Measurements from ENCODE around the gene HEYL.
"Not testable (repeated sequence)": the region's sequence is repeated elsewhere in the genome, so short reads cannot be mapped to it uniquely, and the experiment has no call there.

HEYL gene

GRCh38 chr1:39635871-39636210, 3.6 kb downstream of the HEYL start:
- no peak for DNase-seq

GRCh38 chr1:39635205-39635870, 4.1 kb downstream of the HEYL start:
- no peak for DNase-seq

- DNase-seq = no peak
Measured at GRCh38 chr1:39633422-39633821, 6.0 kb downstream of the HEYL start.

- no peak for DNase-seq
Measured at GRCh38 chr1:39632682-39633417, 6.6 kb downstream of the HEYL start.

GRCh38 chr1:39632323-39632681, 7.1 kb downstream of the HEYL start:
- DNase-seq = no peak

- DNase-seq = peak in 1 of 5 experiments; percentile 30
Measured at GRCh38 chr1:39631361-39632322, 7.8 kb downstream of the HEYL start.

GRCh38 chr1:39628807-39629350, 10.6 kb downstream of the HEYL start:
- peak in 1 of 5 experiments; percentile 38 for DNase-seq

- no peak for DNase-seq
Measured at GRCh38 chr1:39626646-39627045, 12.8 kb downstream of the HEYL start.

GRCh38 chr1:39625462-39626273, 13.8 kb downstream of the HEYL start:
- DNase-seq = no peak

GRCh38 chr1:39625009-39625408, 14.4 kb downstream of the HEYL start:
- no peak for DNase-seq

- no peak for DNase-seq
Measured at GRCh38 chr1:39623053-39623452, 16.4 kb downstream of the HEYL start.

- no peak for DNase-seq
Measured at GRCh38 chr1:39622427-39622826, 17.0 kb downstream of the HEYL start.

- no peak for DNase-seq
Measured at GRCh38 chr1:39620659-39621165, 18.7 kb downstream of the HEYL start.

- no peak for DNase-seq
Measured at GRCh38 chr1:39617488-39618049, 21.9 kb downstream of the HEYL start.

- no peak for DNase-seq
Measured at GRCh38 chr1:39615086-39615673, 24.3 kb downstream of the HEYL start.

GRCh38 chr1:39614488-39614887, 25.0 kb downstream of the HEYL start:
- no peak for DNase-seq

- DNase-seq = no peak
Measured at GRCh38 chr1:39613250-39613649, 26.2 kb downstream of the HEYL start.

- DNase-seq = peak; percentile 20 to 79 (median 70)
Measured at GRCh38 chr1:39609618-39610331, 29.7 kb downstream of the HEYL start.

- DNase-seq = no peak
Measured at GRCh38 chr1:39608921-39609320, 30.5 kb downstream of the HEYL start.

GRCh38 chr1:39603677-39604076, 35.8 kb downstream of the HEYL start:
- DNase-seq = not testable (repeated sequence)
